IMR-90 (cell line): Measurements from ENCODE around the gene CALN1. TPM values are rescaled to one million over a fixed set of nuclear protein-coding genes. Genes with fewer than 3 reads are reported as not detected.

Source experiments
- ATAC-seq: fragments of 200-7000 bp; cut with Tn5 transposase; 2 replicates; pipeline ENCODE4 v1.9.1; 2020; ENCODE audit warnings: low read depth, mild to moderate bottlenecking, moderate library complexity
- BruUV-seq: library from RNA; stranded (reverse); fragments of 400-500 nt; replicated peaks from 2 replicates; lab custom pipeline; 2021; lab: Mats Ljungman, UMichigan
- CTCF ChIA-PET: fragments of 300-600 bp; formaldehyde crosslinking; extraction: SDS; loops from one replicate; lab custom pipeline; 2021; ENCODE audit warnings: antibody characterized with exemption; lab: Yijun Ruan, JAX
- POLR2A ChIA-PET: fragments of 300-600 bp; sonication (Branson Sonifier 250); formaldehyde crosslinking; loops from one replicate; lab custom pipeline; 2022; ENCODE audit warnings: antibody characterized with exemption; ENCODE audit not compliant: unreplicated experiment; lab: Charles Lee
- DNase-seq: peaks from one replicate; pipeline ENCODE4 v3.0.0; 2013
- H2AFZ ChIP-seq: replicated peaks from 2 replicates; pipeline ENCODE3; 2013; ENCODE audit warnings: low read length, mild to moderate bottlenecking; ENCODE audit not compliant: poor library complexity
- H2AK5ac ChIP-seq: 2 replicates; pipeline ENCODE4 v1.6.1; 2013; ENCODE audit warnings: low read depth, low read length, inconsistent platforms
- H2AK9ac ChIP-seq: replicated peaks from 2 replicates; pipeline ENCODE3; 2013; ENCODE audit warnings: mild to moderate bottlenecking, low read depth, low read length, moderate library complexity; ENCODE audit not compliant: poor library complexity
- H2BK120ac ChIP-seq: 2 replicates; pipeline ENCODE4 v1.6.1; 2013; ENCODE audit warnings: low read depth, low read length, inconsistent platforms
- H2BK15ac ChIP-seq: 3 replicates; pipeline ENCODE4 v1.6.1; 2013; ENCODE audit warnings: low read depth, low read length, inconsistent platforms
- H2BK20ac ChIP-seq: 2 replicates; pipeline ENCODE4 v1.6.1; 2013; ENCODE audit warnings: low read depth, mild to moderate bottlenecking, inconsistent platforms, low read length, moderate library complexity
- H2BK5ac ChIP-seq: 2 replicates; pipeline ENCODE4 v1.6.1; 2013; ENCODE audit warnings: mild to moderate bottlenecking, low read depth, low read length, inconsistent platforms; ENCODE audit not compliant: poor library complexity, severe bottlenecking
- H3K14ac ChIP-seq: replicated peaks from 2 replicates; pipeline ENCODE4 v1.6.1; 2013; ENCODE audit warnings: low read depth, low read length, inconsistent platforms
- H3K18ac ChIP-seq: 2 replicates; pipeline ENCODE4 v1.6.1; 2013; ENCODE audit warnings: low read depth, low read length, control low read depth
- H3K23ac ChIP-seq: 2 replicates; pipeline ENCODE4 v1.6.1; 2013; ENCODE audit warnings: low read depth, low read length, inconsistent platforms
- H3K27ac ChIP-seq: 2 replicates; pipeline ENCODE4 v1.5.1; 2013; ENCODE audit warnings: mild to moderate bottlenecking, control low read depth, low read length; ENCODE audit not compliant: insufficient read depth
- H3K27me3 ChIP-seq: 2 replicates; pipeline ENCODE4 v1.6.1; 2013; ENCODE audit warnings: low read length; ENCODE audit not compliant: control insufficient read depth, insufficient read depth
- H3K36me3 ChIP-seq: 2 replicates; pipeline ENCODE4 v1.6.1; 2013; ENCODE audit warnings: low read length, mixed read lengths; ENCODE audit not compliant: control insufficient read depth, insufficient read depth
- H3K4ac ChIP-seq: 2 replicates; pipeline ENCODE4 v1.6.1; 2013; ENCODE audit warnings: low read depth, low read length, inconsistent platforms
- H3K4me1 ChIP-seq: 2 replicates; pipeline ENCODE4 v1.6.1; 2013; ENCODE audit warnings: low read length, mixed read lengths; ENCODE audit not compliant: control insufficient read depth, insufficient read depth
- H3K4me2 ChIP-seq: 2 replicates; pipeline ENCODE4 v1.6.1; 2013; ENCODE audit warnings: low read depth, mild to moderate bottlenecking, control low read depth, low read length, moderate library complexity
- H3K4me3 ChIP-seq: 2 replicates; pipeline ENCODE4 v1.5.1; 2013; ENCODE audit warnings: low read depth, mild to moderate bottlenecking, control low read depth, low read length, moderate library complexity; ENCODE audit not compliant: insufficient read depth
- H3K56ac ChIP-seq: 2 replicates; pipeline ENCODE4 v1.6.1; 2013; ENCODE audit warnings: low read length, inconsistent platforms; ENCODE audit not compliant: insufficient read depth; ENCODE audit errors: extremely low read depth
- H3K79me1 ChIP-seq, 2 experiments: 2 replicates each; pipeline ENCODE4 v1.6.1; 2013; ENCODE audit warnings: low read length in 2 of 2, inconsistent platforms in 1 of 2, low read depth in 1 of 2
- H3K9ac ChIP-seq: 2 replicates; pipeline ENCODE4 v1.6.1; 2013; ENCODE audit warnings: low read depth, low read length, control low read depth
- H3K9me1 ChIP-seq: 2 replicates; pipeline ENCODE4 v1.6.1; 2013; ENCODE audit warnings: low read length, inconsistent platforms; ENCODE audit not compliant: insufficient read depth
- H3K9me3 ChIP-seq: 2 replicates; pipeline ENCODE4 v1.6.1; 2013; ENCODE audit warnings: low read length; ENCODE audit not compliant: control insufficient read depth, insufficient read depth
- H4K20me1 ChIP-seq: 2 replicates; pipeline ENCODE4 v1.6.1; 2013; ENCODE audit warnings: low read length, inconsistent platforms; ENCODE audit not compliant: insufficient read depth
- H4K5ac ChIP-seq: 2 replicates; pipeline ENCODE4 v1.6.1; 2013; ENCODE audit warnings: mild to moderate bottlenecking, low read depth, low read length, control low read depth
- H4K8ac ChIP-seq, 2 experiments: 2 replicates each; pipeline ENCODE4 v1.6.1; 2013; ENCODE audit warnings: low read depth in 2 of 2, low read length in 2 of 2, control low read depth in 1 of 2, inconsistent platforms in 1 of 2
- H4K91ac ChIP-seq: 2 replicates; pipeline ENCODE4 v1.6.1; 2013; ENCODE audit warnings: low read depth, low read length, inconsistent platforms; ENCODE audit not compliant: insufficient read depth
- MAZ ChIP-seq: IDR thresholded peaks from 2 replicates; pipeline ENCODE4 v1.6.1; 2012; ENCODE audit warnings: low read depth, mild to moderate bottlenecking, low read length, improper control_type of control experiment, moderate library complexity, borderline replicate concordance
- SMC3 ChIP-seq: fragments of 150-350 bp; IDR thresholded peaks from 2 replicates; pipeline ENCODE4 v1.6.1; 2016; ENCODE audit warnings: low read depth, mild to moderate bottlenecking, antibody characterized with exemption, low read length, moderate library complexity
- WGBS, 2 experiments: methylation state at CpG; one replicate each; pipeline versions ENCODE4 v1.1.5 to v1.1.7; 2013; ENCODE audit warnings: missing lambda C conversion rate in 2 of 2; ENCODE audit not compliant: insufficient read length in 1 of 2; ENCODE audit errors: extremely low coverage in 2 of 2; 5-methylcytosine and 5-hydroxymethylcytosine counted together
- dilution Hi-C: fragments of 300-500 bp; cut with HindIII; formaldehyde crosslinking; loops from one replicate; pipeline ENCODE4 v1.14.3; 2018; ENCODE audit warnings: low sequenced_read_pairs; ENCODE audit not compliant: unreplicated experiment
- in situ Hi-C: fragments of 300-500 bp; cut with MboI; formaldehyde crosslinking; loops from 3 replicates; pipeline ENCODE4 v1.14.3; 2019; ENCODE audit warnings: low sequenced_read_pairs, inconsistent platforms, mixed read lengths
- intact Hi-C: fragments of 100-400 bp; cut with micrococcal nuclease; formaldehyde crosslinking; loops from 2 replicates; pipeline ENCODE4 v1.10.0; 2022
- polyA plus RNA-seq, 3 experiments: library from polyadenylated mRNA; depleted of rRNA; stranded (reverse); fragments of >200 nt; gene quantifications; 2 replicates each; pipeline ENCODE4 v1.2.3, GENCODE V29; 2012; ENCODE audit warnings: low replicate concordance in 1 of 3
- total RNA-seq: library from RNA; depleted of rRNA; stranded (reverse); fragments of >200 nt; gene quantifications from 2 replicates; pipeline ENCODE4 v1.2.3, GENCODE V29; 2012

Gene CALN1
- total and polyA plus RNA-seq, 2 of the 4 experiments (the other 2 are of a cell fraction): not detected

- DNase-seq (no peak), ATAC-seq (no peak)
- intact Hi-C loops: no loop called here
- in situ Hi-C loops: no loop called here
- TF ChIP-seq SMC3 (no peak), MAZ (no peak)
- Histone ChIP-seq H3K56ac (no peak overlapping the region), H3K79me1 (no peaks in the 10 kb centered on the region), H2AK5ac (no peak overlapping the region), H2BK5ac (no peak overlapping the region), H4K20me1 (no peaks in the 10 kb centered on the region), H2AK9ac (no peak overlapping the region), H2BK120ac (no peak overlapping the region), H3K14ac (no peak overlapping the region), H3K4me2 (no peak overlapping the region), H3K9ac (no peak overlapping the region), H2AFZ (no peak overlapping the region), H3K9me1 (no peaks in the 10 kb centered on the region), H3K27ac (no peak overlapping the region), H4K5ac (no peak overlapping the region), H3K23ac (no peak overlapping the region), H2BK20ac (no peak overlapping the region), H3K4me1 (no peaks in the 10 kb centered on the region), H4K91ac (no peak overlapping the region), H3K36me3 (no peaks in the 10 kb centered on the region), H3K4ac (no peak overlapping the region), H2BK15ac (no peak overlapping the region), H3K9me3 (peaks cover 17% of the 10 kb centered on the region), H3K4me3 (no peak overlapping the region), H3K18ac (no peak overlapping the region), H4K8ac (no peak overlapping the region), H3K27me3 (no peaks in the 10 kb centered on the region)
- no TSS peak for BruUV-seq
- dilution Hi-C loops: no loop called here
- WGBS, 2 experiments: no CpG with 5 or more reads among the region's 1 CpG
- ChIA-PET CTCF (no interaction called here), POLR2A (no interaction called here)
These were observed 372.7 kb downstream of the CALN1 start for GRCh38 chr7:72039460-72039859.
